Liver (tissue), 3 donors: Measurements from ENCODE around the gene SUMO2.

Experiments used
- EGR1 ChIP-seq, 2 donors: IDR thresholded peaks; 2 replicates each; pipeline ENCODE4 v1.6.1; 2016 to 2018; ENCODE audit warnings: antibody characterized with exemption in 2 of 2, low read depth in 2 of 2
- FOXA1 ChIP-seq: IDR thresholded peaks from 2 replicates; pipeline ENCODE4 v1.6.1; 2016; ENCODE audit warnings: antibody characterized with exemption
- GABPA ChIP-seq, 2 donors: IDR thresholded peaks in 1 of 2; conservative IDR thresholded peaks in 1 of 2; 2 replicates each; pipeline ENCODE4 v1.6.1; 2016; ENCODE audit warnings: antibody characterized with exemption in 2 of 2, mild to moderate bottlenecking in 1 of 2, moderate library complexity in 1 of 2
- JUND ChIP-seq, 2 donors: IDR thresholded peaks; 2 replicates each; pipeline ENCODE4 v1.6.1; 2016; ENCODE audit warnings: antibody characterized with exemption in 2 of 2
- NR2F2 ChIP-seq: IDR thresholded peaks from 2 replicates; pipeline ENCODE4 v1.6.1; 2016; ENCODE audit warnings: antibody characterized with exemption
- RAD21 ChIP-seq, 2 donors: IDR thresholded peaks; 2 replicates each; pipeline ENCODE4 v1.6.1; 2016; ENCODE audit warnings: antibody characterized with exemption in 2 of 2, mild to moderate bottlenecking in 2 of 2
- REST ChIP-seq: IDR thresholded peaks from 2 replicates; pipeline ENCODE4 v1.6.1; 2016; ENCODE audit warnings: antibody characterized with exemption, mild to moderate bottlenecking
- YY1 ChIP-seq: IDR thresholded peaks from 2 replicates; pipeline ENCODE4 v1.6.1; 2016; ENCODE audit warnings: antibody characterized with exemption, mild to moderate bottlenecking
- ZBTB33 ChIP-seq: IDR thresholded peaks from 2 replicates; pipeline ENCODE4 v1.6.1; 2016; ENCODE audit warnings: antibody characterized with exemption
- TF ChIP-seq, protein P1 (sequence below): fragments of 150-350 bp; IDR thresholded peaks from 2 replicates; pipeline ENCODE4 v1.5.1; 2017; ENCODE audit warnings: improper control_type of control experiment, low read depth, low read length; ENCODE audit not compliant: missing input control
- TF ChIP-seq, protein P2 (sequence below): IDR thresholded peaks from 2 replicates; pipeline ENCODE4 v1.6.1; 2016; ENCODE audit warnings: antibody characterized with exemption
- donor health status: healthy.
- donor health status: healthy.

- TF ChIP-seq REST (no peak), NR2F2 (no peak), RAD21 (IDR thresholded peaks at IDR 0.05) (peak; percentile 46 to 54), ZBTB33 (no peak), GABPA (IDR thresholded peaks at IDR 0.05 in 1 of 2, conservative IDR thresholded peaks at IDR 0.05 in 1 of 2) (no peak), JUND (IDR thresholded peaks at IDR 0.05) (no peak), YY1 (peak; percentile 13), EGR1 (IDR thresholded peaks at IDR 0.05; ENCODE audit: low read depth in 2 of 2) (no peak), FOXA1 (no peak)
- TF ChIP-seq, protein P1, sequence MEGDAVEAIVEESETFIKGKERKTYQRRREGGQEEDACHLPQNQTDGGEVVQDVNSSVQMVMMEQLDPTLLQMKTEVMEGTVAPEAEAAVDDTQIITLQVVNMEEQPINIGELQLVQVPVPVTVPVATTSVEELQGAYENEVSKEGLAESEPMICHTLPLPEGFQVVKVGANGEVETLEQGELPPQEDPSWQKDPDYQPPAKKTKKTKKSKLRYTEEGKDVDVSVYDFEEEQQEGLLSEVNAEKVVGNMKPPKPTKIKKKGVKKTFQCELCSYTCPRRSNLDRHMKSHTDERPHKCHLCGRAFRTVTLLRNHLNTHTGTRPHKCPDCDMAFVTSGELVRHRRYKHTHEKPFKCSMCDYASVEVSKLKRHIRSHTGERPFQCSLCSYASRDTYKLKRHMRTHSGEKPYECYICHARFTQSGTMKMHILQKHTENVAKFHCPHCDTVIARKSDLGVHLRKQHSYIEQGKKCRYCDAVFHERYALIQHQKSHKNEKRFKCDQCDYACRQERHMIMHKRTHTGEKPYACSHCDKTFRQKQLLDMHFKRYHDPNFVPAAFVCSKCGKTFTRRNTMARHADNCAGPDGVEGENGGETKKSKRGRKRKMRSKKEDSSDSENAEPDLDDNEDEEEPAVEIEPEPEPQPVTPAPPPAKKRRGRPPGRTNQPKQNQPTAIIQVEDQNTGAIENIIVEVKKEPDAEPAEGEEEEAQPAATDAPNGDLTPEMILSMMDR = peak; percentile 25
- TF ChIP-seq, protein P2, sequence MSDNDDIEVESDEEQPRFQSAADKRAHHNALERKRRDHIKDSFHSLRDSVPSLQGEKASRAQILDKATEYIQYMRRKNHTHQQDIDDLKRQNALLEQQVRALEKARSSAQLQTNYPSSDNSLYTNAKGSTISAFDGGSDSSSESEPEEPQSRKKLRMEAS = no peak
These were observed 52.0 kb downstream of the SUMO2 start for GRCh38 chr17:75130632-75131277.
